ENCODE results near the gene RABGAP1. TPM values are rescaled to one million over a fixed set of nuclear protein-coding genes. Genes with fewer than 3 reads are reported as not detected.

Gene RABGAP1
- total and polyA plus RNA-seq, 10 of the 15 experiments (the other 5 are each of a cell fraction or from before 2014, with no cell fraction given) = 2.6 to 31.6 (median 12.5) TPM

DNA sequence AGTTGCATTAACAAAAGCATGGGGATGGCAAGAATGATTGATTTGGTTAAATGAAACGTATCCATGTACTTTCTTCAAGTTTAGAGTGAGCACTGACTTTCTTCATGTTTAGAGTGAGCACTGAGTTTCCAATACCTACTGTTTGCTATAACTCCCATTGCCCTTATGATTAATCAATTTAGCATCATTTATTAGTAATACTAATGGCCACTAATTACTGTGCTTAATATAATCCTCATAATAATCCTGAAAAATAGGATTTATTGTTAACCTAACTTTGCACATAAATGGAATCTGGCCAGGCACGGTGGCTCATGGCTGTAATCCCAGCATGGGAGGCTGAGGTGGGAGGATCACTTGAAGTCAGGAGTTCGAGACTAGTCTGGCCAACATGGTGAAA lies 70.6 kb downstream of the RABGAP1 start:
- Histone ChIP-seq H3K27ac (ENCODE audit: control insufficient read depth, insufficient read depth) (no peak overlapping the region), H3K4me2 (ENCODE audit: control insufficient read depth, insufficient read depth) (no peak overlapping the region), H4K20me1 (ENCODE audit: control insufficient read depth, insufficient read depth) (no peaks in the 10 kb centered on the region), H3K36me3 (ENCODE audit: control insufficient read depth in 2 of 2, insufficient read depth in 2 of 2, low read length in 1 of 2) (peaks cover 0 to 13% of the 10 kb centered on the region in 2 experiments; a peak in 1 of 4 replicates), H3K79me2 (ENCODE audit: control insufficient read depth, insufficient read depth, low read length) (no peaks in the 10 kb centered on the region), H3K4me3 (no peak overlapping the region), H2AFZ (ENCODE audit: control insufficient read depth, low read depth, low read length) (no peak overlapping the region), H3K27me3 (replicated peaks in 1 of 2; ENCODE audit: control insufficient read depth in 2 of 2, insufficient read depth in 2 of 2, low read length in 1 of 2) (no peaks in the 10 kb centered on the region), H3K9me3 (replicated peaks; ENCODE audit: control insufficient read depth, insufficient read depth, low read length) (no peaks in the 10 kb centered on the region; the same call in 1 of the 3 replicates), H3K4me1 (ENCODE audit: control insufficient read depth, insufficient read depth, low read length) (no peaks in the 10 kb centered on the region), H3K9ac (ENCODE audit: control insufficient read depth, insufficient read depth, low read length) (no peak overlapping the region)
- TF ChIP-seq KAT2A (conservative IDR thresholded peaks at IDR 0.05; ENCODE audit: control insufficient read depth, low read depth, low read length) = no peak
- TF ChIP-seq SREBF2 (IDR thresholded peaks at IDR 0.05; ENCODE audit: low read length) = no peak
- no peak for TF ChIP-seq POLR2AphosphoS5 (IDR thresholded peaks at IDR 0.05; ENCODE audit: low read length)
- TF ChIP-seq, protein P1, sequence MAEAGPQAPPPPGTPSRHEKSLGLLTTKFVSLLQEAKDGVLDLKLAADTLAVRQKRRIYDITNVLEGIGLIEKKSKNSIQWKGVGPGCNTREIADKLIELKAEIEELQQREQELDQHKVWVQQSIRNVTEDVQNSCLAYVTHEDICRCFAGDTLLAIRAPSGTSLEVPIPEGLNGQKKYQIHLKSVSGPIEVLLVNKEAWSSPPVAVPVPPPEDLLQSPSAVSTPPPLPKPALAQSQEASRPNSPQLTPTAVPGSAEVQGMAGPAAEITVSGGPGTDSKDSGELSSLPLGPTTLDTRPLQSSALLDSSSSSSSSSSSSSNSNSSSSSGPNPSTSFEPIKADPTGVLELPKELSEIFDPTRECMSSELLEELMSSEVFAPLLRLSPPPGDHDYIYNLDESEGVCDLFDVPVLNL (IDR thresholded peaks at IDR 0.05; ENCODE audit: low read depth, low read length) = no peak
- no peak for TF ChIP-seq MXI1 (IDR thresholded peaks at IDR 0.05; ENCODE audit: low read depth, low read length)
- TF ChIP-seq ZNF274 (IDR thresholded peaks at IDR 0.05; ENCODE audit: insufficient read depth, insufficient read length) = no peak
- TF ChIP-seq TARDBP (IDR thresholded peaks at IDR 0.05; ENCODE audit: borderline replicate concordance) = no peak
- TF ChIP-seq ZNF622 (IDR thresholded peaks at IDR 0.05) = no peak
- TF ChIP-seq SPI1 (IDR thresholded peaks at IDR 0.05; ENCODE audit: borderline replicate concordance, insufficient read depth, low read depth, low read length) = no peak
- TF ChIP-seq TCF7 (IDR thresholded peaks at IDR 0.05; ENCODE audit: borderline replicate concordance) = no peak
- no peak for TF ChIP-seq WRNIP1 (IDR thresholded peaks at IDR 0.05; ENCODE audit: borderline replicate concordance, low read depth, low read length)
- TF ChIP-seq GATAD2B (conservative IDR thresholded peaks at IDR 0.05; ENCODE audit: low read depth) = no peak
- TF ChIP-seq, protein P2, sequence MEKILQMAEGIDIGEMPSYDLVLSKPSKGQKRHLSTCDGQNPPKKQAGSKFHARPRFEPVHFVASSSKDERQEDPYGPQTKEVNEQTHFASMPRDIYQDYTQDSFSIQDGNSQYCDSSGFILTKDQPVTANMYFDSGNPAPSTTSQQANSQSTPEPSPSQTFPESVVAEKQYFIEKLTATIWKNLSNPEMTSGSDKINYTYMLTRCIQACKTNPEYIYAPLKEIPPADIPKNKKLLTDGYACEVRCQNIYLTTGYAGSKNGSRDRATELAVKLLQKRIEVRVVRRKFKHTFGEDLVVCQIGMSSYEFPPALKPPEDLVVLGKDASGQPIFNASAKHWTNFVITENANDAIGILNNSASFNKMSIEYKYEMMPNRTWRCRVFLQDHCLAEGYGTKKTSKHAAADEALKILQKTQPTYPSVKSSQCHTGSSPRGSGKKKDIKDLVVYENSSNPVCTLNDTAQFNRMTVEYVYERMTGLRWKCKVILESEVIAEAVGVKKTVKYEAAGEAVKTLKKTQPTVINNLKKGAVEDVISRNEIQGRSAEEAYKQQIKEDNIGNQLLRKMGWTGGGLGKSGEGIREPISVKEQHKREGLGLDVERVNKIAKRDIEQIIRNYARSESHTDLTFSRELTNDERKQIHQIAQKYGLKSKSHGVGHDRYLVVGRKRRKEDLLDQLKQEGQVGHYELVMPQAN (conservative IDR thresholded peaks at IDR 0.05) = no peak
- no peak for ATAC-seq
- CTCF ChIA-PET = interaction anchor here (0.7 kb wide), 1 partner anchor 337 kb away, joined by 3 read pairs; no protein-coding TSS in a partner anchor
- RAD21 ChIA-PET (ENCODE audit: unreplicated experiment) = no interaction called here
- SMC1A ChIA-PET (ENCODE audit: uncharacterized antibody, unreplicated experiment) = no interaction called here
- 97% methylated on average over 3 of the region's 3 CpGs for WGBS (ENCODE audit: insufficient coverage, insufficient replicate concordance, low lambda C conversion rate, missing lambda C conversion rate)
- BruUV-seq (replicated peaks) = no TSS peak
- intact Hi-C loops (cut with micrococcal nuclease; ENCODE audit: unreplicated experiment) (no loop called here), in situ Hi-C loops (cut with MboI) (no loop called here)
- POLR2A ChIA-PET = no interaction called here
- no peak for FAIRE-seq
- no peak for DNase-seq (ENCODE audit: low read depth, low spot score)
